OCI-LY1 (cell line): Measurements from ENCODE around the gene USP40.

Experiments
- H2AFZ ChIP-seq: fragments of 200-600 bp; sonication (generic), shearing (Covaris generic); 2 replicates; pipeline ENCODE4 v1.6.0; 2014; ENCODE audit warnings: antibody characterized with exemption, mild to moderate bottlenecking, low read length
- H3F3A ChIP-seq: fragments of 200-600 bp; sonication (generic), shearing (Covaris generic); 2 replicates; pipeline ENCODE4 v1.6.0; 2014; ENCODE audit warnings: mild to moderate bottlenecking, antibody characterized with exemption, low read length, moderate library complexity; ENCODE audit not compliant: insufficient read depth
- H3K27ac ChIP-seq: fragments of 200-600 bp; sonication (generic); 2 replicates; pipeline ENCODE4 v1.5.1; 2014; ENCODE audit warnings: low read length, mixed run types, mild to moderate bottlenecking, low read depth; ENCODE audit not compliant: poor library complexity, severe bottlenecking
- H3K27me3 ChIP-seq: fragments of 200-600 bp; sonication (generic); 2 replicates; pipeline ENCODE4 v1.6.0; 2014; ENCODE audit warnings: antibody characterized with exemption, mild to moderate bottlenecking, low read length, moderate library complexity; ENCODE audit not compliant: insufficient read depth
- H3K36me3 ChIP-seq: fragments of 200-600 bp; sonication (generic); 2 replicates; pipeline ENCODE4 v1.6.1; 2014; ENCODE audit warnings: mild to moderate bottlenecking, antibody characterized with exemption, low read length, moderate library complexity, mixed read lengths; ENCODE audit not compliant: insufficient read depth
- H3K4me1 ChIP-seq: fragments of 200-600 bp; sonication (generic); 2 replicates; pipeline ENCODE4 v1.5.1; 2014; ENCODE audit warnings: mild to moderate bottlenecking, low read length, moderate library complexity; ENCODE audit not compliant: insufficient read depth, severe bottlenecking
- H3K4me2 ChIP-seq: fragments of 200-600 bp; sonication (generic), shearing (Covaris generic); 2 replicates; pipeline ENCODE4 v1.6.1; 2014; ENCODE audit warnings: low read length
- H3K4me3 ChIP-seq: fragments of 200-600 bp; sonication (generic); 2 replicates; pipeline ENCODE4 v1.5.1; 2014; ENCODE audit warnings: low read length, low read depth, mild to moderate bottlenecking, mixed read lengths; ENCODE audit not compliant: poor library complexity, severe bottlenecking
- H3K79me2 ChIP-seq: fragments of 200-600 bp; shearing (Covaris generic); 2 replicates; pipeline ENCODE4 v1.6.1; 2016; ENCODE audit warnings: mixed run types, low read length, mixed read lengths; ENCODE audit not compliant: insufficient read depth
- H3K9ac ChIP-seq: fragments of 200-600 bp; sonication (generic), shearing (Covaris generic); 2 replicates; pipeline ENCODE4 v1.6.1; 2014; ENCODE audit warnings: mild to moderate bottlenecking, low read length, mixed read lengths
- H3K9me2 ChIP-seq: fragments of 200-600 bp; sonication (generic), shearing (Covaris generic); 2 replicates; pipeline ENCODE4 v1.6.1; 2014; ENCODE audit warnings: low read depth, mild to moderate bottlenecking, low read length, mixed read lengths
- H3K9me3 ChIP-seq: fragments of 200-600 bp; shearing (Covaris generic); 2 replicates; pipeline ENCODE4 v1.6.1; 2014; ENCODE audit warnings: low read length, mixed read lengths
- H4K20me1 ChIP-seq: fragments of 200-600 bp; sonication (generic), shearing (Covaris generic); 2 replicates; pipeline ENCODE4 v1.6.0; 2016; ENCODE audit warnings: mild to moderate bottlenecking, low read length; ENCODE audit not compliant: insufficient read depth
- CTCF ChIP-seq: fragments of 200-600 bp; sonication (generic), shearing (Covaris generic); IDR thresholded peaks from 2 replicates; pipeline ENCODE4 v1.5.1; 2017; ENCODE audit warnings: mild to moderate bottlenecking, antibody characterized with exemption, low read length, moderate library complexity, mixed read lengths
- EZH2 ChIP-seq: fragments of 200-600 bp; sonication (generic), shearing (Covaris generic); IDR thresholded peaks from 2 replicates; pipeline ENCODE4 v1.8.0; 2017; ENCODE audit warnings: borderline replicate concordance, mixed run types, mild to moderate bottlenecking, antibody characterized with exemption, low read length, moderate library complexity, mixed read lengths

USP40 gene

GRCh38 chr2:233451950-233452349 is 114.6 kb downstream of the USP40 start:
- peaks cover 4% of the 10 kb centered on the region for H3K4me1 ChIP-seq
- no peaks in the 10 kb centered on the region for H4K20me1 ChIP-seq

GRCh38 chr2:233450864-233451575 is 115.6 kb downstream of the USP40 start:
- no peak overlapping the region for H3K9ac ChIP-seq
- no peak overlapping the region for H3K27ac ChIP-seq
- no peaks in the 10 kb centered on the region for H4K20me1 ChIP-seq
- H2AFZ ChIP-seq, result no peak overlapping the region
- no peak overlapping the region for H3K4me2 ChIP-seq
- no peaks in the 10 kb centered on the region for H3K9me2 ChIP-seq
- TF ChIP-seq EZH2, result no peak
- H3K4me1 ChIP-seq, result peaks cover 4% of the 10 kb centered on the region
- peaks cover 13% of the 10 kb centered on the region; the same call in 1 of the 2 replicates for H3K36me3 ChIP-seq
- no peaks in the 10 kb centered on the region for H3K79me2 ChIP-seq
- no peaks in the 10 kb centered on the region for H3K9me3 ChIP-seq
- no peaks in the 10 kb centered on the region for H3K27me3 ChIP-seq
- H3K4me3 ChIP-seq, result no peak overlapping the region
- no peaks in the 10 kb centered on the region for H3F3A ChIP-seq

More at GRCh38 chr2:233451950-233452349, 114.6 kb downstream of the USP40 start:
- TF ChIP-seq EZH2 (no peak), CTCF (no peak)
- H3K9me2 ChIP-seq, result no peaks in the 10 kb centered on the region
- H3K4me2 ChIP-seq, result no peak overlapping the region
- H3K36me3 ChIP-seq, result peaks cover 13% of the 10 kb centered on the region; the same call in 1 of the 2 replicates
- H3K27ac ChIP-seq, result no peak overlapping the region
- no peaks in the 10 kb centered on the region for H3K79me2 ChIP-seq
- no peaks in the 10 kb centered on the region for H3F3A ChIP-seq
- H3K9ac ChIP-seq, result no peak overlapping the region
- no peak overlapping the region for H2AFZ ChIP-seq
- H3K4me3 ChIP-seq, result no peak overlapping the region
- H3K9me3 ChIP-seq, result no peaks in the 10 kb centered on the region
- H3K27me3 ChIP-seq, result no peaks in the 10 kb centered on the region

GRCh38 chr2:233449921-233450863 is 116.4 kb downstream of the USP40 start:
- Histone ChIP-seq H3K27me3 (no peaks in the 10 kb centered on the region), H3K9ac (no peak overlapping the region), H3K9me2 (no peaks in the 10 kb centered on the region), H3K27ac (no peak overlapping the region), H3K4me2 (no peak overlapping the region), H2AFZ (no peak overlapping the region), H3K9me3 (no peaks in the 10 kb centered on the region), H3K79me2 (no peaks in the 10 kb centered on the region), H3K36me3 (peaks cover 13% of the 10 kb centered on the region; the same call in 1 of the 2 replicates), H3K4me1 (peaks cover 4% of the 10 kb centered on the region), H4K20me1 (no peaks in the 10 kb centered on the region), H3K4me3 (no peak overlapping the region), H3F3A (no peaks in the 10 kb centered on the region)
- TF ChIP-seq EZH2, result no peak
- no peak for TF ChIP-seq CTCF
